Smooth muscle cell (in vitro differentiated cells): ENCODE results near the gene MBD5. TPM values are rescaled to one million over a fixed set of nuclear protein-coding genes. Genes with fewer than 3 reads are reported as not detected.

Source experiments
- DNase-seq: peaks from one replicate; lab custom pipeline; 2025; ENCODE audit not compliant: unreplicated experiment; lab: John Stamatoyannopoulos, UW
- H2AFZ ChIP-seq: fragments of 200-600 bp; sonication (generic); 2 replicates; pipeline ENCODE4 v1.6.0; 2016; ENCODE audit warnings: antibody characterized with exemption, low read depth, mild to moderate bottlenecking
- H3F3A ChIP-seq: fragments of 200-600 bp; sonication (generic); 2 replicates; pipeline ENCODE4 v1.6.0; 2017; ENCODE audit warnings: antibody characterized with exemption, low read depth
- H3K27ac ChIP-seq: fragments of 200-600 bp; sonication (generic); 2 replicates; pipeline ENCODE4 v1.5.1; 2016; ENCODE audit warnings: low read depth, mild to moderate bottlenecking
- H3K27me3 ChIP-seq: fragments of 200-600 bp; sonication (generic); 2 replicates; pipeline ENCODE4 v1.6.1; 2016; ENCODE audit warnings: low read depth, mild to moderate bottlenecking
- H3K36me3 ChIP-seq: fragments of 200-600 bp; sonication (generic); 2 replicates; pipeline ENCODE4 v1.5.1; 2016; ENCODE audit warnings: low read depth
- H3K4me1 ChIP-seq: fragments of 200-600 bp; sonication (generic); 2 replicates; pipeline ENCODE4 v1.5.1; 2016; ENCODE audit warnings: low read depth
- H3K4me2 ChIP-seq: fragments of 200-600 bp; sonication (generic); 2 replicates; pipeline ENCODE4 v1.6.0; 2016; ENCODE audit warnings: mild to moderate bottlenecking
- H3K4me3 ChIP-seq: fragments of 200-600 bp; sonication (generic); 2 replicates; pipeline ENCODE4 v1.5.1; 2016; ENCODE audit warnings: mild to moderate bottlenecking
- H3K79me2 ChIP-seq: fragments of 200-600 bp; sonication (generic); 2 replicates; pipeline ENCODE4 v1.6.0; 2016; ENCODE audit warnings: low read depth, mild to moderate bottlenecking
- H3K9ac ChIP-seq: fragments of 200-600 bp; sonication (generic); 2 replicates; pipeline ENCODE4 v1.6.0; 2016; ENCODE audit warnings: low read depth
- H3K9me3 ChIP-seq: fragments of 200-600 bp; sonication (generic); replicated peaks from 2 replicates; pipeline ENCODE4 v1.5.1; 2016; ENCODE audit warnings: low read depth
- H4K20me1 ChIP-seq: fragments of 200-600 bp; sonication (generic); 2 replicates; pipeline ENCODE4 v1.6.0; 2016; ENCODE audit warnings: low read depth
- WGBS: methylation state at CpG from one replicate; pipeline ENCODE4 v1.1.7; 2016; ENCODE audit warnings: low lambda C conversion rate; 5-methylcytosine and 5-hydroxymethylcytosine counted together
- polyA plus RNA-seq: library from polyadenylated mRNA; unstranded; fragments of >200 nt; fragmentation: Nextera tagmentation; extraction: Ambion mirVana; gene quantifications from 2 replicates; pipeline ENCODE4 v1.2.1, GENCODE V29; 2016
- total RNA-seq: library from RNA; depleted of rRNA; stranded (reverse); fragments of >200 nt; gene quantifications from 2 replicates; pipeline ENCODE4 v1.2.3, GENCODE V29; 2014
- TF ChIP-seq, protein P1 (sequence below): fragments of 200-600 bp; sonication (generic); IDR thresholded peaks from 2 replicates; pipeline ENCODE4 v1.5.1; 2017; ENCODE audit warnings: borderline replicate concordance, mild to moderate bottlenecking, antibody characterized with exemption; ENCODE audit not compliant: insufficient read depth, poor library complexity, severe bottlenecking

The MBD5 gene
- total and polyA plus RNA-seq, 2 experiments from 2014 or later, result 25.7 to 31.2 TPM

DNA sequence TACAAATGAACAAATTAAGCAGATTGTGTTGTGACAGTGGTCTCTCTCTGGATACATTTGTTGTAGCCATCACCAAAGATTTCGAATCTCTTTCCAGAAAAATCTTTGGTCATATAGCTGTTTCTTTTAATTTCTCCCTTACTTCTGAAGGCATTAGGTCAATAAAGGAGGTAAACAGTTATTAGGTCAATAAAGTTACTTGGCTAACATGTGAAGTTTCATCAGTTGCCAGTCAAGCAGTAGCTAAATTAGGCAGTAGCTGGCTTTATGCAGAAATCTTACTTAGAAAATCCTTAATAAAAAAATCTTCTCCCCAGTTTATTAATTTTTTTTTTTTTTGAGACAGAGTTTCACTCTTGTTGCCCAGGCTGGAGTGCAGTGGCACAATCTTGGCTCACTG, 115.5 kb downstream of the MBD5 start:
- Histone ChIP-seq H3K27ac (no peak overlapping the region), H2AFZ (no peak overlapping the region), H3K4me1 (no peaks in the 10 kb centered on the region), H3K4me3 (no peak overlapping the region), H3K9ac (no peak overlapping the region), H3K27me3 (no peaks in the 10 kb centered on the region), H3K79me2 (peaks cover 14% of the 10 kb centered on the region), H4K20me1 (peaks cover 68% of the 10 kb centered on the region), H3K4me2 (no peak overlapping the region), H3K36me3 (no peaks in the 10 kb centered on the region), H3K9me3 (no peaks in the 10 kb centered on the region), H3F3A (no peaks in the 10 kb centered on the region)
- WGBS, result 96% methylated on average over 1 of the region's 1 CpG
- TF ChIP-seq, protein P1, sequence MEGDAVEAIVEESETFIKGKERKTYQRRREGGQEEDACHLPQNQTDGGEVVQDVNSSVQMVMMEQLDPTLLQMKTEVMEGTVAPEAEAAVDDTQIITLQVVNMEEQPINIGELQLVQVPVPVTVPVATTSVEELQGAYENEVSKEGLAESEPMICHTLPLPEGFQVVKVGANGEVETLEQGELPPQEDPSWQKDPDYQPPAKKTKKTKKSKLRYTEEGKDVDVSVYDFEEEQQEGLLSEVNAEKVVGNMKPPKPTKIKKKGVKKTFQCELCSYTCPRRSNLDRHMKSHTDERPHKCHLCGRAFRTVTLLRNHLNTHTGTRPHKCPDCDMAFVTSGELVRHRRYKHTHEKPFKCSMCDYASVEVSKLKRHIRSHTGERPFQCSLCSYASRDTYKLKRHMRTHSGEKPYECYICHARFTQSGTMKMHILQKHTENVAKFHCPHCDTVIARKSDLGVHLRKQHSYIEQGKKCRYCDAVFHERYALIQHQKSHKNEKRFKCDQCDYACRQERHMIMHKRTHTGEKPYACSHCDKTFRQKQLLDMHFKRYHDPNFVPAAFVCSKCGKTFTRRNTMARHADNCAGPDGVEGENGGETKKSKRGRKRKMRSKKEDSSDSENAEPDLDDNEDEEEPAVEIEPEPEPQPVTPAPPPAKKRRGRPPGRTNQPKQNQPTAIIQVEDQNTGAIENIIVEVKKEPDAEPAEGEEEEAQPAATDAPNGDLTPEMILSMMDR, result no peak
- no peak for DNase-seq

DNA sequence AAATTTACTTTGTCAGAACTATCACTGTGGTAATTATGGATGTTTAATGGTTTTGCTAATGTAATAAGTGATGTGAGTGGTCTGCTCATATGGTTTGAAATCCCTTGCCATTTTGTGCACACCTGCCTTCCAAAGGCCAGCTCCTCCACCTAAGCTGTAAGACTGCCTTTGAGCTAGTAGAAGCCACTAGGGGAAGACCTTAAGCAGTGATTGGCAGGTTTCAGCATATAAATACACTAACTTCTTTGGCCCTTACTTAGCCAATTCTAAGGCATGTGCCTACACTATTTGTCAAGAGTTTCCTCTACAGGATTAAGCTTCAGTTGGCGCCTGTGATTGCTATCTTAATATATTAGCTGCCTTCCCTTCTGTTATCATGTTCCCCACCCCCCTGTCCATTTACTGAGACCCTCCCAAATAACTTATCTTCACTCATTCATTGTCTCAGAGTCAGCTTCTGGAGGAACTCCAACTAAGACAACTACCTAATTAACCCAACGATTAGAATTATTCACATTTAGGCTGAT, 141.1 kb downstream of the MBD5 start:
- Histone ChIP-seq H2AFZ (no peak overlapping the region), H3K27ac (no peak overlapping the region), H3K9me3 (no peaks in the 10 kb centered on the region), H3K4me2 (no peak overlapping the region), H3K27me3 (no peaks in the 10 kb centered on the region), H3F3A (no peaks in the 10 kb centered on the region), H3K4me3 (no peak overlapping the region), H3K79me2 (peaks cover 11% of the 10 kb centered on the region), H3K36me3 (no peaks in the 10 kb centered on the region), H3K4me1 (no peaks in the 10 kb centered on the region), H4K20me1 (peaks cover 84% of the 10 kb centered on the region), H3K9ac (no peak overlapping the region)
- no peak for DNase-seq
- TF ChIP-seq, protein P1, result no peak
- 83% methylated on average over 2 of the region's 2 CpGs for WGBS

DNA sequence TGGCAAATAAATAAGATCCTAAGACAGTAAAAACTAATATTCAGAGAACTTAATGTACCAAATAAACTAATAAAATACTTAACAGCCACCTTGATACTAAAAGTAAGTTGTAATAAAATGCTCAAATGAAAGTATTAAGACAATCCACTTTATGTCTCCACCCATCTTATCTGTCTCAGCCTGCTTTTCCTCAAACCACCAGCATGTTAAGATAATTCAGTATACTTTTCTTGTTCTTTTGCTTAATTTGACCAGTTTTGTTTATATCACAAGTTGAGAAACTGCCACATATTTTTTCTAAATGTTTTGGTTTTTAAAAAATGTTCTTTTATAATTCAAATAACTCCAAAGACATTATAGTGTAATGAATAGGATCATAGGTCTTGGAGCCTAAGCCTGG, 142.0 kb downstream of the MBD5 start:
- Histone ChIP-seq H3F3A (no peaks in the 10 kb centered on the region), H2AFZ (no peak overlapping the region), H4K20me1 (peaks cover 83% of the 10 kb centered on the region), H3K9ac (no peak overlapping the region), H3K27me3 (no peaks in the 10 kb centered on the region), H3K4me2 (no peak overlapping the region), H3K36me3 (no peaks in the 10 kb centered on the region), H3K4me1 (no peaks in the 10 kb centered on the region), H3K4me3 (no peak overlapping the region), H3K79me2 (peaks cover 16% of the 10 kb centered on the region), H3K27ac (no peak overlapping the region), H3K9me3 (no peaks in the 10 kb centered on the region)
- no peak for DNase-seq
- TF ChIP-seq, protein P1, result no peak

DNA sequence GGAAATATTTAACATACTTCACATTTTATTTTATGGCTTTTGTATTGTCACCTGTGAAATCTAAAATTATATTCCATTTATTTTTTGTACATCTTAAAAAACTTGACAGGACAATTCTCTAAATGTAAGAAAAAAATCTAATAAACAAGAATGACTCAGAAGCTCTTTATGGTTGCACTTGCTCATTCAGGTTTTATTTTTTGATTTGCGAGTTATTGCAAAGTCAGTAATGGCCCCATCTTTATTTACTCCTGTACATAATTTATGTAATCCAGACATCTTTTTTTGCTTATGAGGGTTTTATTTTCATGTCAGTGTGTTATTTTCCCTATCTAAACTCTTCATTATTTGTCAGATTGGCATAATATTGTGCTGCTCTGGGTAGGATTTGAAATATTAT, 145.1 kb downstream of the MBD5 start:
- H3F3A ChIP-seq, result no peaks in the 10 kb centered on the region
- WGBS, result 100% methylated on average over 1 of the region's 1 CpG
- no peak for DNase-seq
- no peak overlapping the region for H2AFZ ChIP-seq
- peaks cover 16% of the 10 kb centered on the region for H3K79me2 ChIP-seq
- H3K27me3 ChIP-seq, result no peaks in the 10 kb centered on the region
- H3K27ac ChIP-seq, result no peak overlapping the region
- H3K9me3 ChIP-seq, result no peaks in the 10 kb centered on the region
- H3K36me3 ChIP-seq, result no peaks in the 10 kb centered on the region
- H3K4me2 ChIP-seq, result no peak overlapping the region
- H3K4me3 ChIP-seq, result no peak overlapping the region
- no peak overlapping the region for H3K9ac ChIP-seq
- H3K4me1 ChIP-seq, result no peaks in the 10 kb centered on the region
- peaks cover 63% of the 10 kb centered on the region for H4K20me1 ChIP-seq
- TF ChIP-seq, protein P1, result no peak
